Measurements from ENCODE around the gene WFDC2.
A peak's percentile ranks its signal among the peaks of the same experiment; 100 is the strongest.

Gene WFDC2

GRCh38 chr20:45469336-45470261, at the start of gene WFDC2:
Gene WFDC2, plus strand, starts transcription at chr20:45469753. Its CDS starts 29 bp downstream, at chr20:45469782.
- Histone ChIP-seq H3K27ac (ENCODE audit: low read depth in 2 of 2, low read length in 2 of 2) (peak within 1 kb of the TSS; percentile 70 to 76), H3K4me1 (ENCODE audit: control insufficient read depth in 2 of 2, insufficient read depth in 2 of 2, low read length in 2 of 2) (peaks cover 26 to 45% of the 10 kb centered on the region in 2 donors), H3K9me3 (ENCODE audit: control insufficient read depth in 2 of 2, low read length in 2 of 2) (no peaks in the 10 kb centered on the region), H3K27me3 (ENCODE audit: control insufficient read depth in 2 of 2, insufficient read depth in 2 of 2, low read length in 2 of 2) (no peaks in the 10 kb centered on the region), H3K36me3 (ENCODE audit: control insufficient read depth in 2 of 2, insufficient read depth in 2 of 2, low read length in 2 of 2) (no peaks in the 10 kb centered on the region), H3K4me3 (ENCODE audit: low read length in 2 of 2) (peak within 1 kb of the TSS; percentile 69 to 75), H3K9ac (ENCODE audit: low read depth in 1 of 2, low read length in 2 of 2) (peak within 1 kb of the TSS; percentile 77 to 78)

- peaks cover 40 to 52% of the 10 kb centered on the region in 2 donors for H3K36me3 ChIP-seq (ENCODE audit: control insufficient read depth in 2 of 2, insufficient read depth in 2 of 2, low read length in 2 of 2)
- peak overlapping the region; percentile 88 for H3K27ac ChIP-seq (ENCODE audit: low read depth in 2 of 2, low read length in 2 of 2)
- H3K27me3 ChIP-seq (ENCODE audit: control insufficient read depth in 2 of 2, insufficient read depth in 2 of 2, low read length in 2 of 2) = no peaks in the 10 kb centered on the region
- H3K9me3 ChIP-seq (ENCODE audit: control insufficient read depth in 2 of 2, low read length in 2 of 2) = no peaks in the 10 kb centered on the region
- peaks cover 34 to 48% of the 10 kb centered on the region in 2 donors for H3K4me1 ChIP-seq (ENCODE audit: control insufficient read depth in 2 of 2, insufficient read depth in 2 of 2, low read length in 2 of 2)
- H3K9ac ChIP-seq (ENCODE audit: low read depth in 1 of 2, low read length in 2 of 2) = peak overlapping the region in 1 of 2 donors; percentile 9
- H3K4me3 ChIP-seq (ENCODE audit: low read length in 2 of 2) = no peak overlapping the region
Observed at GRCh38 chr20:45420125-45420524, 49.4 kb upstream of the WFDC2 start.

- Histone ChIP-seq H3K4me3 (ENCODE audit: low read length in 2 of 2) (no peak overlapping the region), H3K36me3 (ENCODE audit: control insufficient read depth in 2 of 2, insufficient read depth in 2 of 2, low read length in 2 of 2) (peaks cover 49 to 60% of the 10 kb centered on the region in 2 donors), H3K27ac (ENCODE audit: low read depth in 2 of 2, low read length in 2 of 2) (no peak overlapping the region)
Observed at GRCh38 chr20:45423700-45424099, 45.9 kb upstream of the WFDC2 start.

DNA sequence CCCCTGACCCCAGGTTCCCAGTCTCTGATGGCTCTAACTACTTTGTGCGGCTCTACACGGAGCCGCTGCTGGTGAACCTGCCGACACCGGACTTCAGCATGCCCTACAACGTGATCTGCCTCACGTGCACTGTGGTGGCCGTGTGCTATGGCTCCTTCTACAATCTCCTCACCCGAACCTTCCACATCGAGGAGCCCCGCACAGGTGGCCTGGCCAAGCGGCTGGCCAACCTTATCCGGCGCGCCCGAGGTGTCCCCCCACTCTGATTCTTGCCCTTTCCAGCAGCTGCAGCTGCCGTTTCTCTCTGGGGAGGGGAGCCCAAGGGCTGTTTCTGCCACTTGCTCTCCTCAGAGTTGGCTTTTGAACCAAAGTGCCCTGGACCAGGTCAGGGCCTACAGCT, 44.0 kb upstream of the WFDC2 start:
- no peaks in the 10 kb centered on the region for H3K27me3 ChIP-seq (ENCODE audit: control insufficient read depth in 2 of 2, insufficient read depth in 2 of 2, low read length in 2 of 2)
- no peak overlapping the region for H3K9ac ChIP-seq (ENCODE audit: low read depth in 1 of 2, low read length in 2 of 2)
- no peak overlapping the region for H3K4me3 ChIP-seq (ENCODE audit: low read length in 2 of 2)
- no peak overlapping the region for H3K27ac ChIP-seq (ENCODE audit: low read depth in 2 of 2, low read length in 2 of 2)
- H3K4me1 ChIP-seq (ENCODE audit: control insufficient read depth in 2 of 2, insufficient read depth in 2 of 2, low read length in 2 of 2) = peaks cover 3 to 17% of the 10 kb centered on the region in 2 donors
- H3K36me3 ChIP-seq (ENCODE audit: control insufficient read depth in 2 of 2, insufficient read depth in 2 of 2, low read length in 2 of 2) = peaks cover 41 to 44% of the 10 kb centered on the region in 2 donors
- H3K9me3 ChIP-seq (ENCODE audit: control insufficient read depth in 2 of 2, low read length in 2 of 2) = no peaks in the 10 kb centered on the region

More at GRCh38 chr20:45423700-45424099, 45.9 kb upstream of the WFDC2 start:
- Histone ChIP-seq H3K9ac (ENCODE audit: low read depth in 1 of 2, low read length in 2 of 2) (no peak overlapping the region), H3K9me3 (ENCODE audit: control insufficient read depth in 2 of 2, low read length in 2 of 2) (no peaks in the 10 kb centered on the region), H3K4me1 (ENCODE audit: control insufficient read depth in 2 of 2, insufficient read depth in 2 of 2, low read length in 2 of 2) (peaks cover 22 to 35% of the 10 kb centered on the region in 2 donors), H3K27me3 (ENCODE audit: control insufficient read depth in 2 of 2, insufficient read depth in 2 of 2, low read length in 2 of 2) (no peaks in the 10 kb centered on the region)

DNA sequence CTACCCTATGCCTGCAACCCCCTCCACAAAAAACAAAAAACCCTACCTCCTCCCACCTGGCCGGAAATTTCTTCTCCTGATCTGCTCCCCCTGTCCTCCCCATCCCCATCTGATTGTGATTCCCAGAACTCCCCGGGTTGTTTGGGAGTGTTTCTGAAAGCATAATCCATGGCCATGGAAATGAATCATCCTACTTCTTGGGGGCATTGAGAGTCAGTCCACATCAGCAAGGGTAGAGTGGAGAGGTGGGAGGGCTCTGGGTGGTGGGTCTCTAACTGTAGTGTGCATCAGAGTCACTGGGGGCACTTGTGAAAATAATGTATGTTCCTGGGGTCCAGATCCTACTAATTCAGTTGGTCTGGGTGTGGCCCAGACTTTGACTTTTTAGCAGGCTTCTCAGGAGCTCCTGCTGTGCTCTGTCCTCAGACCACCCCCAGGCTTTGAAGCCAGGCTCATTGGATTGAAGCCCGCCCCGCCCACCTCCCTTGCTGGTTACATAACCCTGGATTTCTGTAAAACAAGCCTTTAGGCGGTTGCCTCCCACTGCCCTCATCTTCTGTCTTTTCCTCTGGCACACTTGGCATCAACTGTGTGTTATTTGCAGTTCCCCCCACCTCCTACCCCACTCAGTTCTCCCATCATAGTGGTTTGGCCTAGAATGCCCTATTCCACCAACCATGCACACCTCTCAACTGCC, 43.1 kb upstream of the WFDC2 start:
- Histone ChIP-seq H3K4me1 (ENCODE audit: control insufficient read depth in 2 of 2, insufficient read depth in 2 of 2, low read length in 2 of 2) (peaks cover 3 to 16% of the 10 kb centered on the region in 2 donors), H3K4me3 (ENCODE audit: low read length in 2 of 2) (no peak overlapping the region), H3K9ac (ENCODE audit: low read depth in 1 of 2, low read length in 2 of 2) (no peak overlapping the region), H3K27me3 (ENCODE audit: control insufficient read depth in 2 of 2, insufficient read depth in 2 of 2, low read length in 2 of 2) (no peaks in the 10 kb centered on the region), H3K36me3 (ENCODE audit: control insufficient read depth in 2 of 2, insufficient read depth in 2 of 2, low read length in 2 of 2) (peaks cover 32 to 35% of the 10 kb centered on the region in 2 donors), H3K9me3 (ENCODE audit: control insufficient read depth in 2 of 2, low read length in 2 of 2) (no peaks in the 10 kb centered on the region), H3K27ac (ENCODE audit: low read depth in 2 of 2, low read length in 2 of 2) (peak overlapping the region; percentile 16 to 66)

DNA sequence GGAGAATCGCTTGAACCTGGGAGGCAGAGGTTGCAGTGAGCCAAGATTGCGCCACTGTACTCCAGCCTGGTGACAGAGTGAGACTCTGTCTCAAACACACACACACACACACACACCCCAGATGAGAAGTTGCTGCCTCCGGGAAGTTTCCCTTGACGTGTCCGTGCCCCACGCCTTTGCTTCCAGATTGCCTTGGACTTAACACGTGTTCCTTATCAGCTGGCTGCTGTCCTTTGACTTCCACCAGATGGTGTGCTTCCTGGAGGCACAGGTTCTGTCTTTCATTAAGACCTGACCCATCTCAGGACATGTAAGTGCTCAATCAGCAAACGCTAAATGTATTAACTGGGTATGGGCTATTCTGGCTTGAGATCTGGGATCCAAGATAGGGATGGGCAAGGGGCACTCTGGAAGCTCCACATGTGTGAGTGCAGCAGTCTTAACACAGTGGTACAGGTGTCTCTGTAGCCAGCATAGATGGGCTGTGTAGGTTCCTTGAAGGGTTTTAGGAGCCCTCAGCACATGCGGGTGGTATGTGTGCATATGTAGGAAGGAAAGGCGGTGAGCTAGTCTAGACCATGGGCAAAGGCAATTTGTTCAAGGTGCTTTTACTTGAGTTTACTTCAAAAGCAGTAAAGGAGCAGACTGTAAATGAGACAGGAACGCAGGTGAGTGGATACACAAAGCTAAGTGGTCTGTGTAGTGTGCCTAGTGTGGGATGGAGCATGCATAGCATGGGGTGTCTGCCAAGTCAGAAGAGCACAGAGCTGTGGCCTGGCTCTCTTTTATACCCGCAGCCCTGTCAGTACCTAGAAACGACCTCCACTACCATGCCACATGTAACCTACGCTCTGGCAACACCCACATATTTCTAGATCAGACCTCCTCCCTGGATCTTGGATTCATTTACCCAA, 42.1 kb upstream of the WFDC2 start:
- H3K36me3 ChIP-seq (ENCODE audit: control insufficient read depth in 2 of 2, insufficient read depth in 2 of 2, low read length in 2 of 2) = peaks cover 26 to 28% of the 10 kb centered on the region in 2 donors
- H3K4me1 ChIP-seq (ENCODE audit: control insufficient read depth in 2 of 2, insufficient read depth in 2 of 2, low read length in 2 of 2) = peaks cover 3 to 16% of the 10 kb centered on the region in 2 donors
- H3K9ac ChIP-seq (ENCODE audit: low read depth in 1 of 2, low read length in 2 of 2) = no peak overlapping the region
- H3K9me3 ChIP-seq (ENCODE audit: control insufficient read depth in 2 of 2, low read length in 2 of 2) = no peaks in the 10 kb centered on the region
- H3K27me3 ChIP-seq (ENCODE audit: control insufficient read depth in 2 of 2, insufficient read depth in 2 of 2, low read length in 2 of 2) = no peaks in the 10 kb centered on the region
- H3K27ac ChIP-seq (ENCODE audit: low read depth in 2 of 2, low read length in 2 of 2) = peak overlapping the region; percentile 59 to 71
- H3K4me3 ChIP-seq (ENCODE audit: low read length in 2 of 2) = no peak overlapping the region

DNA sequence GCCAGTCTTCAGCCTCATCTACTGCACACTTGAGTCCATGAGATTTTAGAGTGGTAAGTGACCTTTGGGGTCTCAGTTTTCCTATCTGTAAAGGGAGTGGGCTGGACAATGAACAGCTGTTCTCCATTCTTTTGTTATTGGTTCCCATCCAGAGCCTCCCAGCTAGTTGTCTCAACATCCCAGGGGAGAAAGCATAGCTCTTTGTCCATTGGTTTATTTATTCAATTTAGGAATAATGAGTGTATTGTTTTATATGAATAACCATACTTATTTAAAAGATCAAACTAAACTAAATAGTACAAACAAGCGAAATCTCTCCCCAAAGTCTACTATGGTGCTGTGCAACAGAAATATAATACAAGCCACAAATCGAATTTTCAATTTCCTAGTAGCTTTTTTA, 39.9 kb upstream of the WFDC2 start:
- H3K27me3 ChIP-seq (ENCODE audit: control insufficient read depth in 2 of 2, insufficient read depth in 2 of 2, low read length in 2 of 2) = no peaks in the 10 kb centered on the region
- no peaks in the 10 kb centered on the region for H3K9me3 ChIP-seq (ENCODE audit: control insufficient read depth in 2 of 2, low read length in 2 of 2)
- H3K4me3 ChIP-seq (ENCODE audit: low read length in 2 of 2) = no peak overlapping the region
- H3K36me3 ChIP-seq (ENCODE audit: control insufficient read depth in 2 of 2, insufficient read depth in 2 of 2, low read length in 2 of 2) = peaks cover 14 to 17% of the 10 kb centered on the region in 2 donors
- H3K27ac ChIP-seq (ENCODE audit: low read depth in 2 of 2, low read length in 2 of 2) = no peak overlapping the region
- no peak overlapping the region for H3K9ac ChIP-seq (ENCODE audit: low read depth in 1 of 2, low read length in 2 of 2)
- peaks cover 3 to 16% of the 10 kb centered on the region in 2 donors for H3K4me1 ChIP-seq (ENCODE audit: control insufficient read depth in 2 of 2, insufficient read depth in 2 of 2, low read length in 2 of 2)

DNA sequence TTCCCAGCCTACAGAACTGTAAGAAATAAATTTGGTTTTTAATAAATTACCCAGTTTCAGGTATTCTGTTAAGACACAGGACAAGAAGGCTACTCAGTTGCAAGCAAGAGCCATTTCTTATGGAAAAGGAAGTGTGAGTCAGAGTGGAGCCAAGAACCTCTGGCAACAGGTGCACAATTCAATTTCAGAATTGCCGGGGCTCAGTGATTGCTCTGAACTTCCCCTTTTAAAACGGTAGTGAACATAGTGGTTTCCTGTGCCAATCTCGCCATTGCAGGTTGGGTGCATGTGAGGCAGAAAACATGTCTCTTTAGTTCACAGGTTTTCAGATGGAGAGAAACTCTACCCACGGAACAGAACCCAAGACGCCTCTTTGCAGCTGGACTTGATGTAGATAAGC, 37.3 kb upstream of the WFDC2 start:
- Histone ChIP-seq H3K27ac (ENCODE audit: low read depth in 2 of 2, low read length in 2 of 2) (no peak overlapping the region), H3K9me3 (ENCODE audit: control insufficient read depth in 2 of 2, low read length in 2 of 2) (no peaks in the 10 kb centered on the region), H3K9ac (ENCODE audit: low read depth in 1 of 2, low read length in 2 of 2) (no peak overlapping the region), H3K27me3 (ENCODE audit: control insufficient read depth in 2 of 2, insufficient read depth in 2 of 2, low read length in 2 of 2) (no peaks in the 10 kb centered on the region), H3K4me1 (ENCODE audit: control insufficient read depth in 2 of 2, insufficient read depth in 2 of 2, low read length in 2 of 2) (peaks cover 3 to 7% of the 10 kb centered on the region in 2 donors), H3K36me3 (ENCODE audit: control insufficient read depth in 2 of 2, insufficient read depth in 2 of 2, low read length in 2 of 2) (peaks cover 2 to 8% of the 10 kb centered on the region in 2 donors), H3K4me3 (ENCODE audit: low read length in 2 of 2) (no peak overlapping the region)

DNA sequence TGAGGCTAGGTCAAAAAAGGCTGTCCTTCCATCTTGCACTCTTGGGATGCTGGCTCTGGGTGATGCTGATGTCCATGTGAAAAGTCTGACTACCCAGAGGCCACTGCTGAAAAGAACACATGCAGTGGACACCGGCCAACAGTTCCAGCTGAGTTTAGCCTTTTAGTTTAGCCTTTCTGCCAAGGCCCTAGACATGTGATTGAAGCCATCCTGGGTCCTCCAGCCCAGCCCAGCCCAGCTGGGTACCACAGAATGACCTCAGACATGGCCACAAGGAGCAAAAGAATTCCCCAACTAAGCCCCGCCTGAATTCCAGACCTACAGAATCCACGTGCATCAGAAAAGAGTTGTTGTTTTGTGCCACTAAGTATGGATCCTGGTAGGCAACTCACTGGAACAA, 36.2 kb upstream of the WFDC2 start:
- H3K4me1 ChIP-seq (ENCODE audit: control insufficient read depth in 2 of 2, insufficient read depth in 2 of 2, low read length in 2 of 2) = no peaks in the 10 kb centered on the region
- H3K4me3 ChIP-seq (ENCODE audit: low read length in 2 of 2) = no peak overlapping the region
- H3K36me3 ChIP-seq (ENCODE audit: control insufficient read depth in 2 of 2, insufficient read depth in 2 of 2, low read length in 2 of 2) = peaks cover 2 to 3% of the 10 kb centered on the region in 2 donors
- no peak overlapping the region for H3K9ac ChIP-seq (ENCODE audit: low read depth in 1 of 2, low read length in 2 of 2)
- no peaks in the 10 kb centered on the region for H3K27me3 ChIP-seq (ENCODE audit: control insufficient read depth in 2 of 2, insufficient read depth in 2 of 2, low read length in 2 of 2)
- H3K9me3 ChIP-seq (ENCODE audit: control insufficient read depth in 2 of 2, low read length in 2 of 2) = no peaks in the 10 kb centered on the region
- H3K27ac ChIP-seq (ENCODE audit: low read depth in 2 of 2, low read length in 2 of 2) = no peak overlapping the region
